Activated CD4-positive, alpha-beta T cell treated with anti-CD3 and anti-CD28 coated beads for 4 hours (primary cell): Measurements from ENCODE around the gene POU3F2.

Experiments used
- DNase-seq, 2 donors: peaks; one replicate each; pipeline ENCODE4 v3.0.0-alpha.2; 2020

The POU3F2 gene

GRCh38 chr6:98831057-98831958 is 3.1 kb upstream of the POU3F2 start:
- DNase-seq = no peak

DNA sequence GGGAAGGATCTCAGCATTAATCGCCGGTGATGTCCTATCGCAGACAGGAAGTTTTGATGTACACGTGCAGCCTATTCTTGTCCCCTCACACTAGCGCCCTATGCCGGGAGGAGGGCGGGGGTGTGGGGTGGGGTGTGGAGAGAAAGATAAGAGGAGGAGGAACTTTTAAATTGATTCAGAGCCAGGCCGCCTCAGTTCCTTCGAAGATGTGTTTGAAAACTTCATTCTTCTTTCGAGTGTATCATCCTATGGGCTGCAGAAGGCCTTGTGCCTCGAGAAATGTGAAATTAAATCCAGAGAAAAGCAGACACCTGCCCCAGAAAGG is 2.5 kb upstream of the POU3F2 start:
- DNase-seq = no peak

GRCh38 chr6:98832284-98833056 is 1.9 kb upstream of the POU3F2 start:
- DNase-seq = no peak

GRCh38 chr6:98833057-98833306 is 1.4 kb upstream of the POU3F2 start:
- no peak for DNase-seq

DNA sequence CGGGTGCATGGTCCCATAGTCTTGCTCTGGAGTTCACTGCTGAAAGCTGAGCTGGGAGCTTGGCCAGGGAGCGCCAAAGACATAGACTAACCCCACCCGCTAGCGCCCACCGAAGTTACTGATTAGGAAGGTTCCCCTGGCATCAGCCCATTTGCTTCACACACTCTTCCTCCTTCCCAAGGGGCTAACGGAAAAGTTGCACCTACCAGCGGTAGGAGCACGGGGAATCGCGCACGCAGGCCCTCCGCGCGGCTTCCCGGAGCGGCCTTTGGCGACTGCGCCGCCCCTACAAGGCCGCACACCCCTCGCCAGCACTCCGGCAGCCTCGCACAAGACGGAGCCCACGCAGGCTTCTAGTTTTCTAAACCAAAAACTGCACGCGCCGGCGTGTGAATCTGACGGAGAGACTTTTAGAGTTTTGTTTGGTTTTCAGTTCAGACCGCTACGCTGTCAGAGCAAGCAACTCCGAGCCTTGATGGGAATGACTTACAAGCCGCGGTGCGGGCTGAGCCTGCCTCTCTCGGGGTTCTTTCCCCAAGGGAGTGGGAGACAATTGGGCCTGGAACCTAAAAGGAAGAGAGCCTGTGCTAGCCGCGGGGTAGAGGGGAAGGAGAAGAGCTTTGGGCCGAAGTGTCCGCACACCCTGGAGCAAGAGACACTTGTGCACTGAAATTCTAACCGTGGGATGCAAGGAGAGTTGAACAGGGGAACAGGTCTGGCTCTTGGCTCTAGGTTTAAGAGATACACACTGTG is 891 bp upstream of the POU3F2 start:
- no peak for DNase-seq

- DNase-seq = no peak
Observed at GRCh38 chr6:98835149-98836024, 1.0 kb downstream of the POU3F2 start.

DNA sequence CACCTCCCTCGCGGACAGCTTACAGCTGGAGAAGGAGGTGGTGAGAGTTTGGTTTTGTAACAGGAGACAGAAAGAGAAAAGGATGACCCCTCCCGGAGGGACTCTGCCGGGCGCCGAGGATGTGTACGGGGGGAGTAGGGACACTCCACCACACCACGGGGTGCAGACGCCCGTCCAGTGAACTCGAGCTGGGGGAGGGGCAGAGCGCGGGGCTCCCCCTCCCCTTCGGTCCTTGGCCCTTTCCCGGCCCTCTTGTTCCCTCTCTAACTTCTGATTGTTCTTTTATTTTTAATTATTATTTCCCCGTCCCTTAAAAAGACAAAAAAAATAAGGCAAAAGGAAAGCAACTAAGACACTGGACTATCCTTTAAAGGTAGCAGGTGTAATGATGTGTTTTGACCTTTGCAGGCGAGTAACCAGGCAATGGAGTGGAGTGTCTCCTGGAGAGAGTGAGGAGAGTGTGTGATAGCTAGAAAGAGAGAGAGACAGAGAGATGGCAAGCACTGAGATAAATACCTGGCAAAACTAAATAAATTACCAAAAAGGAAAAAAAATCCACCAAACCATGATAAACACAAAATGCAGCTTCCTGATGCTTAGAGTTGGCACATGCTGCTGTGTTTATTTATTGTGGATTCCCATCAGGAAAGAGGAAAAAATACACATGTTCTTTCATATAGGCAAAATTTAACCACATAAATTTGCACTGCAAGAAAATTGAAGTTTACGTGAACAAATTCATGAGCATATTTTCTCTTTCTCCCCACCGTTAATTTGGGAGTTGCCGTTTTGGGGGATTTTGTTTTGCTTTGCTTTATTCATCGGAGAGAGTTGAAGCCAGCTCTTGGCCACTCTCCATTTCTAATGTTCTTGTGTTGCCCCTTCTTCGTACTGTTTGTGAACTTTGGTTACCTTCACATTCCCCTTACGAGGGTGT is 1.9 kb downstream of the POU3F2 start:
- no peak for DNase-seq

DNA sequence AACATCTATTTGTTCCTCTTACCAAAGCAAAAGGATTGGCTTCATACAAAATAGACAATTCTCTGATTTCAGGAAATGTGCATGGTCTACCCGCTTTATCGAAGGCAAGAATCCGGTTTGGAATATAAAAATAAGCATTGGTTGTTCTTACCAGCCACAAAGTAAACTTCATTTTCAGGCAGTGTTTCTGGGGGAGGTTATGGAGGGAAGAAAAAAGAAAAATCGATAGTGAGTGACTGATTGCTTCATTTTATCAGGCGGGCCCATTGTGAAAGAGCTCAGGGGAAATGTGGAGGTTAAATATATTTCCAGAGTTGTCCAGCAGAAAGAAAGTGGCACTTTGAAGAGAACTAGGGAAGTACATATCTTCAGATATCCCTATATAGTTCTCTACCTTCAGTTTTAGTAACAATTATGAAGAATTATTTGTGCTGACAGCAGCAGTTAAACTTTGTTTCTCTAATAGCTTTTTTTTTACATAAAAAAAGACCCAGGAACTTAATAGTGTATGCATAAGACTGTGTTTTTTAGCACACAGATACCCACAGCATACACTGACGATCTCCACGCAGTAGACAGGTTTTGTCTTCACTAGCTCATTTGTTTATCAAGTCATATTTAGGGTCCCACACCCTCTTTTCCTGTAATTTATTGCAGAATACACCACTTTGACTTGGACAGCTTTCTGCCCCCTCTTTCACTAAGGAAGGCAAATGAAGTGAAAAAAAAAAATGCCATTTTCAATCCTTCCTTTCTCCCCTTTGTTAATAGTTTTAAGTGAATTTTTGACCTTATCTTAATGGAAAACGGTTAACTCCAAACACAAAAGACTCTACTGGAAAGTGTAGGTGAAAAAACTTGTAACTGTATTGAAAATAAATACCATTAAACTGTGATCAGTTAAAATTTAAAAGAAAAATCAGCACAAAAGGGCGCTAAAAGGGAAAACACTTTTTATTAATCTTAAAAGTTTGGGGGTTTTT is 2.9 kb downstream of the POU3F2 start:
- no peak for DNase-seq

DNA sequence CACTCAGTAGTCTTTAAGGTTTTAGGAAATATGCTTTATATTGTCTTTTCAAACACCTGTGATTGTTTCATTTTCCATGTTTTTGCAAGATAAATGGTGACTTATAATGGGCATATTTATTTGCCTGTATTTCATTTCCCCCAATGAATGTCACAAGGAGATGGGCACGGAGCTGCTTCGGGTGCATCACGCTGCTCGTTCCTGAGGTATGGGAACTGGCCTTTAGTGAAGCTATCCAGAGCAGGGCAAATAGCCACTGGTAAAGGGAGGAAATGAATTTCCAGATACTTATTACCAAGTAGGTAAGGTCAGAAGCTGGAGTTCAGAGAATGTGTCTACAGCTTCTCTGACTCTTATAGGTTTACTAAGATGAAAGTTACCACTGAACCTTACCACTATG is 3.7 kb downstream of the POU3F2 start:
- no peak for DNase-seq

DNA sequence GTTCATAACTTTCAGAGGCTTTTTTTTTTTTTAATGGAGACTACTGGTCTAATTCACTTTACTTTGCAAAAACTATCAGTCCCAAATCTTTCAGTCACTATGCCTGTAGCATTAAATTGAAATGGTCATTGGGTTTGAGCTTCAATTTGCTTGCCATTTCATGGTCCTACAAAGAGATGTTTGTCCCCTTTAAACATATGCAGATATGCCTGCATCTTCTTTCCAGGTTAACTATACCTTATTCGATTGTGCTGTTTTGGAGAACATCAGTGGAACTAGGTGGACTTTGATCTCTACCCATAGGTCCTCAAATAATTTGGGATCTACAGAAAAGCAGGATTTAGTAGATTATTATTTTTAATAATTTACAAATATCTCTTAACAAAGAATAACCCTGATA is 4.6 kb downstream of the POU3F2 start:
- DNase-seq = no peak

DNA sequence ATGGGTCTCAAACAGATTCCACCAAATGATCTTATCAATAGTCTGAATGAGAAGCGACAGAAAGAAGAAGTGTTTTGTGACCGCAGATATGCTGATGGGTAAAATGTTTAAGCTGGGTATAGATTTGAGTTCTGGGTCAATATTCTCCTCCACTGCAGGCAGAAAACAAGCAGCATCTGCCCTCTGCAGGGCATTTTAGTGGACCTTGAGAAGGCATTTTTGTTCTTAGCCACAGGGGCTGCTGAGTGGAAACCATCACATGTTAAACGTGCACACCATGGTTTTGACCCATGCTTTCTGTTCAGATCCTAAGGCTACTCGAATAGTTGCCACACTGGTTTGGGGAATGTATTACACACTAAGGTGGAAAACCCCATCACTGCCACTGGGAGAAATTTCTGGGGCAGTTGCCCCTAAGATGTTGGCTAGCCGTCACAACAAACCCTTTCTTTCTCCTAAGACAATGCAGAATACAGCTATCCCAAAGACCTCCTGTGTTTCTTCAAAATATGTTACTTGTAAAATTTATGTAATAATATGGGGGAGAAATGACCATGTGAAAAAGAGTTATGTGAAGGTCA is 5.5 kb downstream of the POU3F2 start:
- no peak for DNase-seq

- DNase-seq = no peak
Observed at GRCh38 chr6:98840385-98840784, 6.0 kb downstream of the POU3F2 start.

- no peak for DNase-seq
Observed at GRCh38 chr6:98840996-98841513, 6.7 kb downstream of the POU3F2 start.

- DNase-seq = no peak
Observed at GRCh38 chr6:98841621-98842341, 7.4 kb downstream of the POU3F2 start.

GRCh38 chr6:98842342-98843180 is 8.2 kb downstream of the POU3F2 start:
- no peak for DNase-seq

GRCh38 chr6:98843271-98844243 is 9.2 kb downstream of the POU3F2 start:
- no peak for DNase-seq
